Measurements from ENCODE around the gene PRPF8. TPM values are rescaled to one million over a fixed set of nuclear protein-coding genes. Genes with fewer than 3 reads are reported as not detected.
A peak's percentile ranks its signal among the peaks of the same experiment; 100 is the strongest.

PRPF8 gene
- 405 TPM for total RNA-seq
- polyA plus RNA-seq, result 100 to 1,000 TPM; 146 to 170 (median 159) TPM

DNA sequence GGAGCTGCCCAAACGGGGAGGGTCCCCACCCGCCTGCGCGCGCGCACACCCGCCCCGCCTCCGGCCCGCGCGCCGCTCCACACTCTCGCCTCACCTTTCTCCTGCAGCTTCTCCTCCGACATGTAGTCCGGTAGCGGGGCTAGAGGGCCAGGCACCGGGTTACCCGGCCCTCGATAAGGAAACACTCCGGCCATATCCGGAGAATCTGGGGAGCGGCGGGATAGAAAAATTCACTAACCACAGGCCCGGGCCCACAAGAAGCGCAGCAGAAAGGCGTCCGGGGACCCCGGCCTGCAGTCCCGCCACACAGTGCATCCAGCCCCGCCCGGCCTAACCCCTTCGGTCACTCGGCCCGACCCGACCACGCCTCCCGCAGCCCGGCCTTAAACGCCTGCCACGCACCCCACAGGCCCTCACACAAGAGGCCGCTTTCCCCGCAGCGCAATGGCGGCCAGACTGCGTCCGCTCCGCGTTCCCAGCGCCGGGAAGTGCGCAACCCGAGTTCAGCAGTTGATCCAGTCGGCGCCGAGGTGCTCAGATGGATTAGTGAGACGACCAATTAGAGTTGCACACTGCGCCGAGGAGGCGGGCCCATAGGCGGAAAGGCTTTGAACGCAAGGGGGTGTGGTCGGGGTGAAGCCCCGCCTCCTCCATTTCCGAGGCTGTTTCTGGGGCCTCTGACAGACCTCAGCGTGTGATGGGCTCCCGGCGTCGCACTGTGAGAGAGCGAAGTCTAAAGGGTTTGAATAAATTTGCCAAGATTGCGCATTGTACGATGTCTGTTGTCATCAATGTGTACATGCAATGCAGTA, at the start of gene PRPF8:
PRPF8 (minus strand) TSS at position 490 of the 812 bp plus-strand sequence; CDS start at position 194, 296 bp downstream.
- peaks cover 37% of the 10 kb centered on the region for H3K36me3 Mint-ChIP-seq

GRCh38 chr17:1733759-1734158, 49.1 kb upstream of the PRPF8 start:
- peaks cover 27% of the 10 kb centered on the region for H3K36me3 ChIP-seq (ENCODE audit: control insufficient read depth, insufficient read depth, low read length)
- H3K27me3 ChIP-seq (ENCODE audit: control insufficient read depth, insufficient read depth, low read length), result no peaks in the 10 kb centered on the region
- H3K36me3 Mint-ChIP-seq, result peaks cover 16% of the 10 kb centered on the region
- no peaks in the 10 kb centered on the region for H3K4me1 ChIP-seq (ENCODE audit: control insufficient read depth, insufficient read depth, low read length, poor library complexity, severe bottlenecking)
- no peak overlapping the region for H3K27ac Mint-ChIP-seq
- DNase-seq, result no peak
- no peak overlapping the region for H3K4me3 Mint-ChIP-seq
- no peak overlapping the region for H3K27ac ChIP-seq (ENCODE audit: insufficient read depth, low read length, poor library complexity, severe bottlenecking)
- H3K4me1 Mint-ChIP-seq, result peaks cover 0 to 22% (median 4%) of the 10 kb centered on the region in 4 donors
- ATAC-seq (ENCODE audit: low read depth in 2 of 2), result no peak
- no peaks in the 10 kb centered on the region for H3K9me3 Mint-ChIP-seq
- no peak overlapping the region for H3K4me3 ChIP-seq (ENCODE audit: low read depth, low read length)
- no peaks in the 10 kb centered on the region for H3K27me3 Mint-ChIP-seq
- no peaks in the 10 kb centered on the region for H3K9me3 ChIP-seq (ENCODE audit: control insufficient read depth in 2 of 2, low read length in 2 of 2)

More for the DNA sequence above, at the start of gene PRPF8:
- Mint-ChIP-seq H3K27ac (peak within 1 kb of the TSS; percentile 98 to 99 (median 99)), H3K9me3 (no peaks in the 10 kb centered on the region), H3K4me1 (peaks cover 14 to 47% (median 20%) of the 10 kb centered on the region in 4 donors), H3K4me3 (peak within 1 kb of the TSS; percentile 94 to 100 (median 100)), H3K27me3 (peaks cover 6% of the 10 kb centered on the region)
- Histone ChIP-seq H3K36me3 (ENCODE audit: control insufficient read depth, insufficient read depth, low read length) (peaks cover 36% of the 10 kb centered on the region), H3K27me3 (ENCODE audit: control insufficient read depth, insufficient read depth, low read length) (no peaks in the 10 kb centered on the region), H3K4me1 (ENCODE audit: control insufficient read depth, insufficient read depth, low read length, poor library complexity, severe bottlenecking) (peaks cover 25% of the 10 kb centered on the region), H3K27ac (ENCODE audit: insufficient read depth, low read length, poor library complexity, severe bottlenecking) (peak within 1 kb of the TSS; percentile 94), H3K4me3 (ENCODE audit: low read depth, low read length) (peak within 1 kb of the TSS; percentile 91), H3K9me3 (ENCODE audit: control insufficient read depth in 2 of 2, low read length in 2 of 2) (no peaks in the 10 kb centered on the region)
- ATAC-seq (ENCODE audit: low read depth in 2 of 2) (peak; percentile 99), DNase-seq (peak; percentile 97 to 99 (median 98))

- Histone ChIP-seq H3K9me3 (ENCODE audit: control insufficient read depth in 2 of 2, low read length in 2 of 2) (no peaks in the 10 kb centered on the region), H3K4me1 (ENCODE audit: control insufficient read depth, insufficient read depth, low read length, poor library complexity, severe bottlenecking) (peaks cover 6% of the 10 kb centered on the region), H3K4me3 (ENCODE audit: low read depth, low read length) (no peak overlapping the region), H3K27ac (ENCODE audit: insufficient read depth, low read length, poor library complexity, severe bottlenecking) (no peak overlapping the region), H3K27me3 (ENCODE audit: control insufficient read depth, insufficient read depth, low read length) (no peaks in the 10 kb centered on the region), H3K36me3 (ENCODE audit: control insufficient read depth, insufficient read depth, low read length) (peaks cover 30% of the 10 kb centered on the region)
- peaks cover 0 to 25% (median 4%) of the 10 kb centered on the region in 4 donors for H3K4me1 Mint-ChIP-seq
- H3K27ac Mint-ChIP-seq, result no peak overlapping the region
- peaks cover 16% of the 10 kb centered on the region for H3K36me3 Mint-ChIP-seq
- ATAC-seq (ENCODE audit: low read depth in 2 of 2) (no peak), DNase-seq (no peak)
- no peaks in the 10 kb centered on the region for H3K9me3 Mint-ChIP-seq
- no peak overlapping the region for H3K4me3 Mint-ChIP-seq
- no peaks in the 10 kb centered on the region for H3K27me3 Mint-ChIP-seq
Observed at GRCh38 chr17:1732833-1733321, 48.2 kb upstream of the PRPF8 start.

- no peaks in the 10 kb centered on the region for H3K9me3 ChIP-seq (ENCODE audit: control insufficient read depth in 2 of 2, low read length in 2 of 2)
- H3K27ac ChIP-seq (ENCODE audit: insufficient read depth, low read length, poor library complexity, severe bottlenecking), result no peak overlapping the region
- H3K4me1 Mint-ChIP-seq, result peaks cover 0 to 28% (median 4%) of the 10 kb centered on the region in 4 donors
- DNase-seq (no peak), ATAC-seq (ENCODE audit: low read depth in 2 of 2) (no peak)
- no peak overlapping the region for H3K27ac Mint-ChIP-seq
- no peaks in the 10 kb centered on the region for H3K27me3 Mint-ChIP-seq
- peaks cover 16% of the 10 kb centered on the region for H3K36me3 Mint-ChIP-seq
- H3K9me3 Mint-ChIP-seq, result no peaks in the 10 kb centered on the region
- no peak overlapping the region for H3K4me3 Mint-ChIP-seq
- H3K4me1 ChIP-seq (ENCODE audit: control insufficient read depth, insufficient read depth, low read length, poor library complexity, severe bottlenecking), result peaks cover 11% of the 10 kb centered on the region
- peaks cover 32% of the 10 kb centered on the region for H3K36me3 ChIP-seq (ENCODE audit: control insufficient read depth, insufficient read depth, low read length)
- H3K27me3 ChIP-seq (ENCODE audit: control insufficient read depth, insufficient read depth, low read length), result no peaks in the 10 kb centered on the region
- no peak overlapping the region for H3K4me3 ChIP-seq (ENCODE audit: low read depth, low read length)
Observed at GRCh38 chr17:1732241-1732832, 47.7 kb upstream of the PRPF8 start.

- Histone ChIP-seq H3K27me3 (ENCODE audit: control insufficient read depth, insufficient read depth, low read length) (no peaks in the 10 kb centered on the region), H3K4me3 (ENCODE audit: low read depth, low read length) (no peak overlapping the region), H3K9me3 (ENCODE audit: control insufficient read depth in 2 of 2, low read length in 2 of 2) (no peaks in the 10 kb centered on the region), H3K4me1 (ENCODE audit: control insufficient read depth, insufficient read depth, low read length, poor library complexity, severe bottlenecking) (peaks cover 23% of the 10 kb centered on the region), H3K36me3 (ENCODE audit: control insufficient read depth, insufficient read depth, low read length) (peaks cover 36% of the 10 kb centered on the region), H3K27ac (ENCODE audit: insufficient read depth, low read length, poor library complexity, severe bottlenecking) (no peak overlapping the region)
- DNase-seq, result no peak
- H3K4me1 Mint-ChIP-seq, result peaks cover 0 to 28% (median 3%) of the 10 kb centered on the region in 4 donors
- no peak overlapping the region for H3K4me3 Mint-ChIP-seq
- ATAC-seq (ENCODE audit: low read depth in 2 of 2), result no peak
- no peak overlapping the region for H3K27ac Mint-ChIP-seq
- H3K9me3 Mint-ChIP-seq, result no peaks in the 10 kb centered on the region
- H3K36me3 Mint-ChIP-seq, result peaks cover 12% of the 10 kb centered on the region
- no peaks in the 10 kb centered on the region for H3K27me3 Mint-ChIP-seq
Observed at GRCh38 chr17:1731194-1731506, 46.5 kb upstream of the PRPF8 start.

DNA sequence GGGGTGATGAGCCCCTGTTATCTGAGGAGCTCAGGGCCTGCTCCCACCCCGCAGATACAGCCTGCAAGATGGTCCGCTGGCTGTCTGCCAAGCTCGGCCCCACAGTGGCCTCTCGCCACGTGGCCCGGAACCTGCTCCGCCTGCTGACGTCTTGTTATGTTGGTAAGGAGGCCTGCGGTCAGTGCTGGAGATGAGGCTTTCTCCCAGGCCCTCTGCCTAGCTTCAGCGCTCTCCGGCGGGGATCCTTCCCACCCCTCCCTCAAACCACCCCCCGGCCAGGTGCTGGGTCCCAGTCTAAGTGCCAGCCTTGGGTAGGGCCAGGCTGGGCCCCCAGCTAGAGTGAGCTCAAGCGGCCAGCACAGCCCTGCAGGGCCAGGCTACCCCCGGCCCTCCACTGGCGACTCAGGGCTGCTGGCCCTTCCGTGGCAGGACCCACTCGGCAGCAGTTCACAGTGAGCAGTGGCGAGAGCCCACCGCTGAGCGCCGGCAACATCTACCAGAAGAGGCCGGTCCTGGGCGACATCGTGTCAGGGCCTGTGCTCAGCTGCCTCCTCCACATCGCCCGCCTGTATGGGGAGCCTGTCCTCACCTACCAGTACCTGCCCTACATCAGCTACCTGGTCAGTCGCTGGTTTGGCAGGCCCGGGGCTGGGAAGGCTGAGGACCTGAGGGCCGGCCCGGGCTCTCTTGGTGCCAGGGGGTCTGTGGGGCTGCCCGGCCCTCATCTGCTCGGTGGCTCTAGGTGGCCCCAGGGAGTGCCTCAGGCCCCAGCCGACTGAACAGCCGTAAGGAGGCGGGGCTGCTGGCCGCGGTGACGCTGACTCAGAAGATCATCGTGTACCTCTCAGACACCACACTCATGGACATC, 45.9 kb upstream of the PRPF8 start:
- ATAC-seq (ENCODE audit: low read depth in 2 of 2) (no peak), DNase-seq (no peak)
- Histone ChIP-seq H3K27ac (ENCODE audit: insufficient read depth, low read length, poor library complexity, severe bottlenecking) (no peak overlapping the region), H3K9me3 (ENCODE audit: control insufficient read depth in 2 of 2, low read length in 2 of 2) (no peaks in the 10 kb centered on the region), H3K27me3 (ENCODE audit: control insufficient read depth, insufficient read depth, low read length) (no peaks in the 10 kb centered on the region), H3K4me3 (ENCODE audit: low read depth, low read length) (no peak overlapping the region), H3K4me1 (ENCODE audit: control insufficient read depth, insufficient read depth, low read length, poor library complexity, severe bottlenecking) (peaks cover 29% of the 10 kb centered on the region), H3K36me3 (ENCODE audit: control insufficient read depth, insufficient read depth, low read length) (peaks cover 36% of the 10 kb centered on the region)
- no peak overlapping the region for H3K4me3 Mint-ChIP-seq
- no peak overlapping the region for H3K27ac Mint-ChIP-seq
- H3K27me3 Mint-ChIP-seq, result no peaks in the 10 kb centered on the region
- peaks cover 0 to 32% (median 6%) of the 10 kb centered on the region in 4 donors for H3K4me1 Mint-ChIP-seq
- H3K9me3 Mint-ChIP-seq, result no peaks in the 10 kb centered on the region
- peaks cover 12% of the 10 kb centered on the region for H3K36me3 Mint-ChIP-seq

GRCh38 chr17:1729966-1730325, 45.3 kb upstream of the PRPF8 start:
- H3K4me1 ChIP-seq (ENCODE audit: control insufficient read depth, insufficient read depth, low read length, poor library complexity, severe bottlenecking), result peaks cover 35% of the 10 kb centered on the region
- H3K9me3 ChIP-seq (ENCODE audit: control insufficient read depth in 2 of 2, low read length in 2 of 2), result no peaks in the 10 kb centered on the region
- DNase-seq, result no peak
- no peaks in the 10 kb centered on the region for H3K27me3 ChIP-seq (ENCODE audit: control insufficient read depth, insufficient read depth, low read length)
- H3K27ac Mint-ChIP-seq, result peak overlapping the region in 1 of 3 donors; percentile 32
- peaks cover 36% of the 10 kb centered on the region for H3K36me3 ChIP-seq (ENCODE audit: control insufficient read depth, insufficient read depth, low read length)
- H3K36me3 Mint-ChIP-seq, result peaks cover 12% of the 10 kb centered on the region
- no peaks in the 10 kb centered on the region for H3K27me3 Mint-ChIP-seq
- no peaks in the 10 kb centered on the region for H3K9me3 Mint-ChIP-seq
- H3K4me1 Mint-ChIP-seq, result peaks cover 0 to 37% (median 8%) of the 10 kb centered on the region in 4 donors
- peak overlapping the region in 2 of 4 donors; percentile 33 to 50 for H3K4me3 Mint-ChIP-seq
- no peak overlapping the region for H3K27ac ChIP-seq (ENCODE audit: insufficient read depth, low read length, poor library complexity, severe bottlenecking)
- ATAC-seq (ENCODE audit: low read depth in 2 of 2), result no peak
- no peak overlapping the region for H3K4me3 ChIP-seq (ENCODE audit: low read depth, low read length)

Measured in CD4-positive, CD25-positive, alpha-beta regulatory T cell (primary cell).